ENCODE measurements around the gene SYNE2. TPM values are rescaled to one million over a fixed set of nuclear protein-coding genes. Genes with fewer than 3 reads are reported as not detected.

Gene SYNE2
- total RNA-seq, 1 donor from 2014 or later: 121 TPM

- H3K4me3 ChIP-seq: no peak overlapping the region
- DNase-seq (no peak), ATAC-seq (no peak)
- peaks cover 12% of the 10 kb centered on the region for H3K36me3 ChIP-seq
- intact Hi-C loops (cut with DNase I): no loop called here
- no peak for TF ChIP-seq CTCF (IDR thresholded peaks at IDR 0.05)
- H3K27me3 ChIP-seq: no peaks in the 10 kb centered on the region
- no peaks in the 10 kb centered on the region for H3K9me3 ChIP-seq
- H3K4me1 ChIP-seq: no peaks in the 10 kb centered on the region
- no peak overlapping the region for H3K27ac ChIP-seq
Observed at GRCh38 chr14:63972323-63972932, 119.6 kb downstream of the SYNE2 start.

- no peak for DNase-seq
- H3K36me3 ChIP-seq: peaks cover 9% of the 10 kb centered on the region
- no peak overlapping the region for H3K4me3 ChIP-seq
- intact Hi-C loops (cut with DNase I): no loop called here
- H3K9me3 ChIP-seq: no peaks in the 10 kb centered on the region
- H3K27ac ChIP-seq: no peak overlapping the region
- no peak for TF ChIP-seq CTCF (IDR thresholded peaks at IDR 0.05)
- no peak for ATAC-seq
- H3K27me3 ChIP-seq: no peaks in the 10 kb centered on the region
- no peaks in the 10 kb centered on the region for H3K4me1 ChIP-seq
Observed at GRCh38 chr14:63974176-63974575, 121.4 kb downstream of the SYNE2 start.

- H3K36me3 ChIP-seq: peaks cover 17% of the 10 kb centered on the region
- H3K9me3 ChIP-seq: no peaks in the 10 kb centered on the region
- no peak overlapping the region for H3K27ac ChIP-seq
- H3K27me3 ChIP-seq: no peaks in the 10 kb centered on the region
- H3K4me3 ChIP-seq: no peak overlapping the region
- ATAC-seq: no peak
- intact Hi-C loops (cut with DNase I): no loop called here
- TF ChIP-seq CTCF (IDR thresholded peaks at IDR 0.05): no peak
- DNase-seq: no peak
- H3K4me1 ChIP-seq: no peaks in the 10 kb centered on the region
Observed at GRCh38 chr14:63981569-63981968, 128.8 kb downstream of the SYNE2 start.

GRCh38 chr14:63982156-63982555 is 129.4 kb downstream of the SYNE2 start:
- Histone ChIP-seq H3K4me1 (no peaks in the 10 kb centered on the region), H3K27ac (no peak overlapping the region), H3K9me3 (no peaks in the 10 kb centered on the region), H3K4me3 (no peak overlapping the region), H3K36me3 (peaks cover 17% of the 10 kb centered on the region), H3K27me3 (no peaks in the 10 kb centered on the region)
- intact Hi-C loops (cut with DNase I): no loop called here
- TF ChIP-seq CTCF (IDR thresholded peaks at IDR 0.05): no peak
- ATAC-seq: no peak
- DNase-seq: no peak

GRCh38 chr14:63982629-63983028 is 129.8 kb downstream of the SYNE2 start:
- no peak for ATAC-seq

More at GRCh38 chr14:63982629-63983028, 129.8 kb downstream of the SYNE2 start:
- H3K9me3 ChIP-seq: no peaks in the 10 kb centered on the region
- no peak overlapping the region for H3K4me3 ChIP-seq
- H3K36me3 ChIP-seq: peaks cover 16% of the 10 kb centered on the region
- no peak for TF ChIP-seq CTCF (IDR thresholded peaks at IDR 0.05)
- intact Hi-C loops (cut with DNase I): no loop called here
- H3K27me3 ChIP-seq: no peaks in the 10 kb centered on the region
- H3K27ac ChIP-seq: no peak overlapping the region
- no peak for DNase-seq
- no peaks in the 10 kb centered on the region for H3K4me1 ChIP-seq

All from upper lobe of right lung (tissue), 1 donor.